MM.1S (cell line): Measurements from ENCODE around the gene CMIP.

Experiments used
- CTCF ChIP-seq: fragments of 300-600 bp; sonication (generic); IDR thresholded peaks from 2 replicates; pipeline ENCODE4 v1.5.1; 2016; ENCODE audit warnings: antibody characterized with exemption, low read length, mixed read lengths
- EZH2 ChIP-seq: fragments of 300-600 bp; sonication (generic); optimal IDR thresholded peaks from 2 replicates; pipeline ENCODE3; 2017; ENCODE audit warnings: low read depth, mild to moderate bottlenecking, antibody characterized with exemption, low read length, mixed read lengths
- EZH2phosphoT487 ChIP-seq: fragments of 300-600 bp; sonication (generic); IDR thresholded peaks from 2 replicates; pipeline ENCODE4 v1.6.1; 2018; ENCODE audit warnings: antibody characterized with exemption, low read length

GRCh38 chr16:81553814-81554675 is 109.4 kb downstream of the CMIP start:
- TF ChIP-seq CTCF (no peak), EZH2 (no peak), EZH2phosphoT487 (no peak)
